ENCODE data around the gene VASH2.
"Not testable (repeated sequence)": the region's sequence is repeated elsewhere in the genome, so short reads cannot be mapped to it uniquely, and the experiment has no call there.

Gene VASH2

DNA sequence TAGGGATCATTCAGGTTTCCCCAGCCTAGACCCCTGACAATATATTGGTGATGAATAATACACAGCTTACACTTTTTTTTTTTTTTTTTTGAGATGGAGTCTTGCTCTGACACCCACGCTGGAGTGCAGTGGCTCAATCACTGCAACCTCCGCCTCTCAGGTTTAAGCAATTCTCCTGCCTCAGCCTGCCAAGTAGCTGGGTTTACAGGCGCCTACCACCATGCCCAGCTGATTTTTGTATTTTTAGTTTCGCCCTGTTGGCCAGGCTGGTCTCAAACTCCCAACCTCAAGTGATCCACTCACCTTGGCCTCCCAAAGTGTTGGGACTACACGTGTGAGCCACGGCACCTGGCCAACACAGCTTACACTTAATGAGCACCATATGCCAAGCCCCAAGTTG lies 7.2 kb downstream of the VASH2 start:
- DNase-seq (ENCODE audit: low spot score): no peak

- DNase-seq (ENCODE audit: low spot score): no peak
These were observed 7.8 kb downstream of the VASH2 start for GRCh38 chr1:212958175-212958574.

DNA sequence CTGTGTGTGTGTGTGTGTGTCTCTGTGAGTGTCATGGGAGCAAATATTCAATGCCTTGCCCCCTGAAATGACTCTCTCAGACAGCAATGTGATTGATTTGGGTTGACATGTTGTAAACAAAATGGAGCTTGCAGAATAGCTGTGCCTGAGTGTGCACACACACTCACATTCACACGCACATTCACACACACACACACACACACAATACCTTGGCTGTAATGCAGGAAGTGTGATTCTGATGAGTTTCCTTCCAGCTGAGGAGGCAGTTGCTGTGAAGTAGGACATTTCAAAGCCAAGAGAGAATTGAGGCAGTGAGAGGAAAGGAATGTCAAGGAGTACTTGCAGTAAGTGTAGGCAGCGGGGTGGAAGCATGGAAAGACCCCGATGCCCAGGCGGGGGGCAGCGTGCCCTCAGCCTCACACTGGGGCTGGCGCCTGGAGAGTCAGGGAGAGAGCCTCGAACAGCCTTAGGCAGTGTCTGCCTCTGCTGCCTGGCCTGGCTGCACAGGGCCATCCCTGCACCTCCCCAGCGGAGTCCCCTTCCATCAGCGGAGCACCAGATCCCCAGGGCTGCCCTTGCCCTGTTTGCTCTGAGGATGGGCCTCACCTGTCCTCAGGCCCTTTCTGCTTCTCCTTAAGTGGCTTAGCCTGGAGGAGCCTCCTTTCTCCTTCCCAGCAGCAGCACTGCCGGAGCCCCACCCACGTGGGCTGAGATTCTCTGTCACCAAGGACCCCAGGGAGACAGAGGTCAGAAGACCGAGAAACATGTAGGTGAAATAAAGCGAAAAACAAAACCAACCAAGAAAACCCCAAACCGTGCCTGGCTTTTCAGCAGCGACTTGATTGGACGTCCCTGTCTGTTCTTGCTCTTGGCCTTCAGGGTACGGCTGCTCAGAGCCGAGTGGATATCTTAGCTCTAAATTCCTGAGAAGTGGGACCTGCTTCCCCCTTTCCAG lies 9.2 kb downstream of the VASH2 start:
- no peak for DNase-seq (ENCODE audit: low spot score)

DNA sequence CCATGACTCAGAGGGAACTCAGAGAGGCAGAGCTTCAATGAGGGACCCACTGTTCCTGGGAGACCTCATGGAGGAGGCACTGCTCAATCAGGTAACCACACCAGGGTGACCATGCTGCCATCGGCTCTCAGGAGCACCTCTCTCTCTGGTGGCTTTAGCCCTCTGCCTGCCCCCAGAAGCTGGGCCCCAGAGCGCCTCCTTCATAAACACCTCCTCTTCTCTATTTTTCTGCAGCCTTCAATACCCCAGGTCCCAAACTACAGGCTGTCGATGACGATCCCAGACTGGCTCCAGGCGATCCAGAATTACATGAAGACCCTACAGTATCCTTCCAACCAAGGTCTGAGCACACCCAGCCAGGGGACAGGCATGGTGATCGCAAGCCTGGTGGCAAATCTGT lies 10.6 kb downstream of the VASH2 start:
- DNase-seq (ENCODE audit: low spot score): no peak

DNA sequence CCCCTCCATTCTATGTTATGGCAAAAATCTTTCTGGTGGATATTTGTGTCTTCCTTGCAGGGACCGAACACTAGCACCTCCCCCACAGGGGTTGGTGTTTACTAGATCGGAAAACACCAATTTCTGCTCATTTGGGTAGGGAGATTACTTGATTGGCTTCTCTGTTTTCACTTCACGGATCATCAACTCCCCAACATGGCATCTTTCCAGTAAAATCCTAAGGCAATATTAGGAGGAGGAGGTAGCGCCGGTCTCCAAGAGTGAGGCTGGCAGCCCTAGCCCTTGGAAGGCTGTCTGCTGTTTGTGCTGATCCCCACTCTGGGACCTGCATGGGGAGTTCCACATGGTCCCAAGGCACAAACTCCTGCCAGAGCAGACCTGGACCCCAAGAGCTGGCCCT lies 12.2 kb downstream of the VASH2 start:
- no peak for DNase-seq (ENCODE audit: low spot score)

DNA sequence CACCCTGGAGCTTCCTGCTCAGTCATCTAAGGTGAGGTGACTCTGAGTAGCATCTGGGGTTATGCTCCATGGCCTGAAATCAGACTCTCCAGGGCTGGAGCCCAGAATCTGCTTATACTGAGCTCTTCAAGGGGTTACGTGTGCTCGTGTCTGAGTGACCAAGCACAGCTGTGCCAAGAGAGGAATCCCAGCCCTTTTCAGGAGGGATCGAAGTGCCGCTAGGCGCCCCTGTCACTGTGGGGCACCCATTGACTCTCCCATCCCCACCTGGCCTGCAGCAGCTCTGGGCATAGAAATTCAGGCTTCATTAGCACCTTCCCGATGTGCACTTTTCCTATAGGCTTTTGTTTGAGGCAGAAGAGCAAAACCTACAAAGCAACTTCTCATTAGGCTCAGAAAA lies 13.8 kb downstream of the VASH2 start:
- DNase-seq (ENCODE audit: low spot score): no peak

- not testable (repeated sequence) for DNase-seq (ENCODE audit: low spot score)
These were observed 14.7 kb downstream of the VASH2 start for GRCh38 chr1:212964993-212965392.

GRCh38 chr1:212966616-212967015 lies 16.3 kb downstream of the VASH2 start:
- DNase-seq (ENCODE audit: low spot score): no peak

DNA sequence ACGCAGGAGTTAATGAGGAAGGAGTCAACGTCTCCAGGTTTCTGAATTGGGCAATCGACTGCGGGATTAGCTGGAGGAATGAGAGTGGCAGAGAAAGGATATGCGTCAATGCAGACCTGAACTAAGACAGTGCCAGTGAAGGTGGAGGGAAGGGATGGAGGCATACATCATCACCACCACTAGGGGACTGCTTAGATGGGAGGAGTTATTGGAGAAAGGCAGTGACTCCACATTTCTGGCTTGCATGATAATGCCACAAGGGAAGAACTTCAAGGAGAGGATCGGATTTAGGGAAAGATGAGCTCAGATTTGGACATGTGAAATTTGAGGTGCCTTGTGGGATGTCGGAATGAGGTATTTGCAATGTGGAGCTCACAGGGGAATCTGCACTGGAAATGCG lies 17.5 kb downstream of the VASH2 start:
- peak; percentile 68 for DNase-seq (ENCODE audit: low spot score)

GRCh38 chr1:212968368-212968863 lies 18.1 kb downstream of the VASH2 start:
- no peak for DNase-seq (ENCODE audit: low spot score)

DNA sequence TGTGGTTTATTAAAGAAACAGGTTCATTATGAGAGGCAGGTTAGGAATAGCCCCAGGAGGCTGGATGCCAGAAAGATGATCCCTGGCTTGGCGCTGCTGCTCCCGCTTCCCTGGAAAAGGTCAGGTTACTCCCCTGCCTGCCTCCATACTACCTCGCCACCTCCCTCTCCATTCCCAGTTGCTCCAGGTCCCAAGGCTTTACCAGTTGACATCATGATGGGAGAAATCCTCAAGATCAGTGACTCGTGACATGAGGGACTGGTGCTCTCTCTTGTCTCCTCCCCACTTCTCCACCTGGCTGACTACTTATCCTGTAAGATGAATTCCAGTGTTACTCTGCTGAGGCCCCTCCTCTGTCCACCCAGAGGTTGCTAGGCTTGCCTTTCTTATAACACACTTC lies 19.7 kb downstream of the VASH2 start:
- DNase-seq (ENCODE audit: low spot score): no peak

DNA sequence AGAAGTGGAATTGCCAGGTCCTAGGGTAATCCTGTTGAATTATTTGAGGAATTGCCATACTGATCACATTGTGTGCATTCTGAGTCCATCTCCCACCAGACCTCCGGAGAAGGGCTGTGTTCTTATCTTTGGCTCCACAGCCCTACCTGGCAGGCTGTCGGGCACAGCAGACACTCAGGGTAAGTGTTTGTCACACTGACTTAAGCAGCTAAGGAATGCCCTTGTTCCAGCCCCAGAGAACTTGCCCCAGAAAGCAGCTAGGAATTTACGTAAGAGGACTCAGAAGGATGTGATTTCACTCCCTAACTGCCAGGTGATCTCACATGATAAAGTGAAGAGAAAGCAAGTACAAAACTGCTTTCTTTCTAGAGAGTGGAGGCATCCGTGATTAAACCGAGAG lies 21.0 kb downstream of the VASH2 start:
- no peak for DNase-seq (ENCODE audit: low spot score)

- no peak for DNase-seq (ENCODE audit: low spot score)
These were observed 23.1 kb downstream of the VASH2 start for GRCh38 chr1:212973426-212973825.

DNA sequence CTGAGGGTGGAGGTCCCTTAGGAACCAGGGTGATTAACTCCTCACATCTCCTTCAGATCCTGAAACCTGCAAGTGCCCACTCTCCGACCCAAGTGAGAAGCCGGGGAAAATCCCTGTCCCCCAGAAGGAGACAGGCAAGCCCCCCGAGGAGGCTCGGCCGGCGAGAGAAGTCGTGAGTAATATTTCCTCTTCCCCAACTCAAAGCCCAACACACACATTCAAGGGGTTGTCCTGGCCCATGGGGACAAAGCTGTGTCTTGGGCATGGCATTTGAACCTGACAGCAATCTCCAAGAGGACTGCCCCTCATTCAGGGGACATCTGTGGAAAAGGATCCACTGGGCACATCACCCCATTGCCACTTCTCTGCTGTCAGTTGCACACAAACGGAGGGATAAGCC lies 23.6 kb downstream of the VASH2 start:
- DNase-seq (ENCODE audit: low spot score): no peak

- no peak for DNase-seq (ENCODE audit: low spot score)
These were observed 24.4 kb downstream of the VASH2 start for GRCh38 chr1:212974711-212975110.

- DNase-seq (ENCODE audit: low spot score): peak; percentile 33
These were observed 25.0 kb downstream of the VASH2 start for GRCh38 chr1:212975111-212975918.

GRCh38 chr1:212976586-212976985 lies 26.2 kb downstream of the VASH2 start:
- DNase-seq (ENCODE audit: low spot score): no peak

- peak; percentile 2 for DNase-seq (ENCODE audit: low spot score)
These were observed 27.7 kb downstream of the VASH2 start for GRCh38 chr1:212977781-212978645.

DNA sequence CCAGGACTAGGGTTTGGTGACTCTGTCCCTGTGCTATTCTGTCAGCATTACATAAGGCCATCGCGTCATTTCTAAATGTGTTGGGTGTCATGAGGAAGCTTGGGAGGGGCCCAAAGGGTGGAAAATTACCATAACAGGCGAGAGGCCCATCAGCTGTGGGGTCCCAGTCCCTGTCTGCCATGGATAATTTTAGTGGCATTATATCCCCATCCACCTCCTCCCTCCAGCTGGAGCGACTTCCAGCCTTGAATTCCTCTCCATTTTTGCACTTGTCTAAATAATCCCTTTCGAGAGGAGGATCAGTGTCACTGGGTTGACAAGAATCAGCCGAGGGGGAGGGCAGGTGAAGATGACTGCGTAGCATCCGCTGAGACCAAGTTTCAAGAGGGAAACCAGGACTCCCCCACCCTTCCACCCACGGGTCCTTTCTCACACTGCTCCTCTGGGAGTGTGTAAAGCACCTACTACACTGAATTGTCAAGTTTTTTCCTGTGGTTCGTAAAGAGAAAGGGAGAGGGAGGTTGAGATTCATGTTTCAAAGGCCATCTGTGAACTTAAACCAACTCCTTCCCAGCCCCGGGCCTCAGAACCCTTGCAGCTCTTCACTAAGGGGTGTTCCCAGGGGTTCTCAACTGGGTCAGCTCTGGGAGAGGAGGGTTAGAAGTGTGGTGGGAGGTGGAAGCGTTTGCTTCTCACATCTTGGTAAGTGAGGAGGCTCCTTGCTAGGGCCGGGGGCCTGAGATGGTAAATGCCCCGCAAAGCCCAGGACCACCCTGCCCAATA lies 29.2 kb downstream of the VASH2 start:
- peak; percentile 1 for DNase-seq (ENCODE audit: low spot score)

GRCh38 chr1:212980123-212980785 lies 29.9 kb downstream of the VASH2 start:
- peak; percentile 40 for DNase-seq (ENCODE audit: low spot score)
